ENCODE data around the gene ETV7. TPM values are rescaled to one million over a fixed set of nuclear protein-coding genes. Genes with fewer than 3 reads are reported as not detected.

Gene ETV7
- total and polyA plus RNA-seq, 8 donors = 0.16 to 4.6 (median 1.1) TPM

DNA sequence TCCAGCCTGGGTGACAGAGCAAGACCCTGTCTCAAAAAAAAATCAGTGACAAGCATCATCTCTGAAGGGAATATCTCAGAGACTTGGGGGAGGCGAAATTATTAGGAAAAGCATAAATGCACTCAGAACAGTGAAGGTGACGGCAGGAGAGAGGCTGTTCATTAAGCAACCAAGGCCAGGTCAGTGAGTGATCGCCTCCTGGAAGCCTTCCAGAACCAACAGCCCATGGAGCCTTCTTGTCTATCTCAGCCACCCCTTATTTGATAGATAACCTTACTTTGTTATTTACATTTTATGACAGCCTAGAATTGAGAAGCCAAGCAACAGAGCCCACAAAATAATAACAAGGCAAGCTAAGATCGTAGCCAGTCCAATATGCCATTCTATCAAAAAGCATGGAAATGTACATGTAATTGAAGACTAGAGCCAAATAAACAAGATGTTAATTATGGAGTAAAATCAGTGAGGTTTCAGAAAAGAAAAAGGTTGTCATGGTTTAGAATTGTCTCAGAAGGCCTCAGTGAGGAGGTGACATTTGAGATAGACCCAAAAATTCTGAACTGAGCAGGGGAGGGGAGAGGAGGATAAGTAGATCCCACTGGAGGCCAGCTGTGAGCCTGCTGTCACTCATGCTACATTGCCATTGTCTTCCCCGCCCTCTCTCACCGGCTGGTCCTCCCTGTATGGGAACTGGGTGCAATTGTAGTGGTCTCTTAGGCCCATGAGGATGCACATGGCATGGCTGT lies 68.6 kb downstream of the ETV7 start:
- H3K9me3 ChIP-seq = no peaks in the 10 kb centered on the region
- peak in 4 of 6 donors; percentile 46 to 64 (median 50) for DNase-seq
- peak overlapping the region in 1 of 4 donors; percentile 5 for H3K27ac ChIP-seq
- peaks cover 0 to 7% (median 0%) of the 10 kb centered on the region in 3 donors for H3K4me1 ChIP-seq
- TF ChIP-seq, protein P1, sequence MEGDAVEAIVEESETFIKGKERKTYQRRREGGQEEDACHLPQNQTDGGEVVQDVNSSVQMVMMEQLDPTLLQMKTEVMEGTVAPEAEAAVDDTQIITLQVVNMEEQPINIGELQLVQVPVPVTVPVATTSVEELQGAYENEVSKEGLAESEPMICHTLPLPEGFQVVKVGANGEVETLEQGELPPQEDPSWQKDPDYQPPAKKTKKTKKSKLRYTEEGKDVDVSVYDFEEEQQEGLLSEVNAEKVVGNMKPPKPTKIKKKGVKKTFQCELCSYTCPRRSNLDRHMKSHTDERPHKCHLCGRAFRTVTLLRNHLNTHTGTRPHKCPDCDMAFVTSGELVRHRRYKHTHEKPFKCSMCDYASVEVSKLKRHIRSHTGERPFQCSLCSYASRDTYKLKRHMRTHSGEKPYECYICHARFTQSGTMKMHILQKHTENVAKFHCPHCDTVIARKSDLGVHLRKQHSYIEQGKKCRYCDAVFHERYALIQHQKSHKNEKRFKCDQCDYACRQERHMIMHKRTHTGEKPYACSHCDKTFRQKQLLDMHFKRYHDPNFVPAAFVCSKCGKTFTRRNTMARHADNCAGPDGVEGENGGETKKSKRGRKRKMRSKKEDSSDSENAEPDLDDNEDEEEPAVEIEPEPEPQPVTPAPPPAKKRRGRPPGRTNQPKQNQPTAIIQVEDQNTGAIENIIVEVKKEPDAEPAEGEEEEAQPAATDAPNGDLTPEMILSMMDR (IDR thresholded peaks at IDR 0.05) = no peak
- no peaks in the 10 kb centered on the region for H3K36me3 ChIP-seq
- FAIRE-seq = no peak
- no peak overlapping the region for H3K4me3 ChIP-seq
- intact Hi-C loops (cut with DNase I) = no loop called here
- peak; percentile 50 to 85 (median 76) for ATAC-seq
- no peaks in the 10 kb centered on the region for H3K27me3 ChIP-seq
- 40 to 45% methylated on average over 6 of the region's 6 CpGs for WGBS, 2 donors

DNA sequence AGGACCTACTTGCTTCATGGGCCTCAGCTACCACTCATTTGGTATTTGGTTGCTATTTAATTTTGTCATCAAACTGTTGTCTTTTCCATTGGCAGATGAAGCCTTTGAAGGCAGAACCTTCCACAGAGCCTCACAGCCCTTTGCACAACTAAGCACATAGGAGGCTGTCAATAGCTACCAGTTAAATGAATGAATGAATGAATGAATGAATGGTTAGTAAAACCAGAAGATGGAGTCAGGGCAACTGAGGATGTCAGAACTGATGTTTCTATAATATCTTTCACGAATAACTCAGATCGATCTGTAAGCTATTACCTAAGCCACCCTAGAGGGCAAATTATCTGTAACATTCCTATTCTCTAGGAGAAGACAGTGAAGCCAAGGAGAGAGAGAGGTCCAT lies 69.8 kb downstream of the ETV7 start:
- peaks cover 0 to 7% (median 0%) of the 10 kb centered on the region in 3 donors for H3K4me1 ChIP-seq
- H3K36me3 ChIP-seq = no peaks in the 10 kb centered on the region
- FAIRE-seq (no peak), ATAC-seq (no peak), DNase-seq (no peak)
- TF ChIP-seq, protein P1 (IDR thresholded peaks at IDR 0.05) = no peak
- H3K27ac ChIP-seq = no peak overlapping the region
- H3K4me3 ChIP-seq = no peak overlapping the region
- H3K27me3 ChIP-seq = no peaks in the 10 kb centered on the region
- no peaks in the 10 kb centered on the region for H3K9me3 ChIP-seq
- WGBS, 2 donors = 86 to 89% methylated on average over 2 of the region's 2 CpGs
- intact Hi-C loops (cut with DNase I) = no loop called here

Other genes with a start within 250 kb of the ETV7 start
- gene BRPF3, start 190.9 kb downstream of the ETV7 start, total RNA-seq = 10 to 100 TPM; 18.6 to 27.0 (median 21.4) TPM
- 10 to 100 TPM in 1 of 2 donors, 1 to 10 TPM in 1; 8.4 to 12.1 TPM for gene BRPF3, start 190.9 kb downstream of the ETV7 start, polyA plus RNA-seq
- gene PNPLA1, start 117.6 kb downstream of the ETV7 start, total RNA-seq = under 1 TPM in 1 of 6 donors, not detected in 5; 0.12 TPM
- not detected for gene PNPLA1, start 117.6 kb downstream of the ETV7 start, polyA plus RNA-seq
- 10 to 100 TPM in 2 of 6 donors, under 1 TPM in 4; 0.13 to 37.5 (median 0.38) TPM for gene BNIP5, start 50.8 kb downstream of the ETV7 start, total RNA-seq
- 1 to 10 TPM in 1 of 2 donors, under 1 TPM in 1; 0.12 to 1.1 TPM for gene BNIP5, start 50.8 kb downstream of the ETV7 start, polyA plus RNA-seq
- gene PXT1, start 55.2 kb upstream of the ETV7 start, total RNA-seq = not detected
- gene PXT1, start 55.2 kb upstream of the ETV7 start, polyA plus RNA-seq = not detected
- gene KCTD20, start 55.3 kb upstream of the ETV7 start, total RNA-seq = 10 to 100 TPM in 3 of 6 donors, 1 to 10 TPM in 3; 8.8 to 21.7 (median 11.0) TPM
- gene KCTD20, start 55.3 kb upstream of the ETV7 start, polyA plus RNA-seq = 10 to 100 TPM in 1 of 2 donors, 1 to 10 TPM in 1; 9.8 to 10.3 TPM
- gene STK38, start 159.8 kb upstream of the ETV7 start, total RNA-seq = 10 to 100 TPM in 2 of 6 donors, 1 to 10 TPM in 4; 4.7 to 18.4 (median 6.9) TPM
- gene STK38, start 159.8 kb upstream of the ETV7 start, polyA plus RNA-seq = 10 to 100 TPM; 10.1 to 16.7 TPM
- gene SRSF3, start 206.7 kb upstream of the ETV7 start, total RNA-seq = 100 to 1,000 TPM in 4 of 6 donors, 10 to 100 TPM in 2; 60.5 to 122 (median 105) TPM
- 100 to 1,000 TPM in 1 of 2 donors, 10 to 100 TPM in 1; 72.8 to 114 TPM for gene SRSF3, start 206.7 kb upstream of the ETV7 start, polyA plus RNA-seq

All from pancreas (tissue), 10 donors.